Subcutaneous abdominal adipose tissue (tissue), 5 donors: ENCODE data around the gene ERMARD.

Experiments used
- H3K27ac ChIP-seq: one replicate; pipeline ENCODE4 v1.7.0; 2013; ENCODE audit warnings: low read depth, mild to moderate bottlenecking, inconsistent platforms, low read length, moderate library complexity
- H3K27me3 ChIP-seq, 5 donors: one replicate each; pipeline ENCODE4 v1.7.0; 2013; ENCODE audit warnings: low read length in 5 of 5, inconsistent platforms in 1 of 5; ENCODE audit not compliant: control insufficient read depth in 5 of 5, insufficient read depth in 4 of 5
- H3K36me3 ChIP-seq, 5 donors: one replicate each; pipeline ENCODE4 v1.7.0; 2013; ENCODE audit warnings: low read length in 5 of 5; ENCODE audit not compliant: control insufficient read depth in 5 of 5, insufficient read depth in 5 of 5
- H3K4me1 ChIP-seq, 5 donors: one replicate each; pipeline ENCODE4 v1.7.0; 2013; ENCODE audit warnings: low read length in 5 of 5, mild to moderate bottlenecking in 3 of 5, moderate library complexity in 1 of 5; ENCODE audit not compliant: control insufficient read depth in 5 of 5, insufficient read depth in 5 of 5
- H3K4me3 ChIP-seq, 5 donors: one replicate each; pipeline ENCODE4 v1.7.0; 2013; ENCODE audit warnings: low read length in 5 of 5, low read depth in 1 of 5
- H3K9ac ChIP-seq, 5 donors: one replicate each; pipeline ENCODE4 v1.7.0; 2013; ENCODE audit warnings: low read length in 5 of 5, mild to moderate bottlenecking in 4 of 5, moderate library complexity in 3 of 5
- H3K9me3 ChIP-seq, 5 donors: one replicate each; pipeline ENCODE4 v1.7.0; 2013; ENCODE audit warnings: low read length in 5 of 5; ENCODE audit not compliant: control insufficient read depth in 5 of 5
- donor health status: healthy.
- donor health status: healthy.
- donor health status: healthy.
- donor health status: healthy.
- donor health status: healthy.

ERMARD gene

DNA sequence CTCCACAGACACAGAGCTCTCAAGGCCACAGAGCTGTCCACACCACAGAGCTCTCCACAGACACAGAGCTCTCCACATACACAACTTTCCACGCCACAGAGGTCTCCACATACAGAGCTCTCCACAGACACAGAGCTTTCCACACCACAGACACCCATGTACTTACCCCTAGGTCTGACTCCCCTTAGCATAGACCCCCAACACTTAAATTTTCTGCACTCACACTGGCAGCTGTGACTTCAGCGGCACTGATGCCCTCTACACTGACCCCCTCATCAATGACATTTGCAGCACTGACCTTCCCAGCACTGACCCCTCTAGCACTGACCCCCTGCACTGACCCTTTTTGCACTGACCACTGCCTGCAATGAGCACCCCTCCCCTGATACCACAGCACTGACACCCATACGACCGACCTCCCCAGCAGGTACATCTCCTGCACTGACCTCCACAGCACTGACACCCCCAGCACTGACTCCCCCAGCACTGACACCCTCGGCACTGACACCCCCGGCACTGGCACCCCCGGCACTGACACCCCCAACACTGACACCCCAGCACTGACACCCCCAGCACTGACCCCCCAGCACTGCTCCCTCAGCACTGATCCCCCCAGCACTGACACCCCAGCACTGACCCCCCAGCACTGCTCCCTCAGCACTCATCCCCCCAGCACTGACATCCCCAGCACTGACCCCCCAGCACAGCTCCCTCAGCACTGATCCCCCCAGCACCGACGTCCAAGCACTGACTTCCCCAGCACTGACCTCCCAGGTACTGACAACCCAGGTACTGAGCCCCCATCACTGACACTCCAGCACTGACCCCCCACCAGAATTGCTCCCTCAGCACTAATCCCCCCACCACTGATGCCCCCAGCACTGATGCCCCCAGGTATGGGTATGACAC, 56.5 kb downstream of the ERMARD start:
- Histone ChIP-seq H3K4me3 (no peak overlapping the region), H3K27ac (no peak overlapping the region), H3K27me3 (peaks cover 0 to 6% (median 4%) of the 10 kb centered on the region in 5 donors), H3K4me1 (peaks cover 0 to 2% (median 0%) of the 10 kb centered on the region in 5 donors), H3K9me3 (no peaks in the 10 kb centered on the region), H3K9ac (no peak overlapping the region), H3K36me3 (no peaks in the 10 kb centered on the region)

DNA sequence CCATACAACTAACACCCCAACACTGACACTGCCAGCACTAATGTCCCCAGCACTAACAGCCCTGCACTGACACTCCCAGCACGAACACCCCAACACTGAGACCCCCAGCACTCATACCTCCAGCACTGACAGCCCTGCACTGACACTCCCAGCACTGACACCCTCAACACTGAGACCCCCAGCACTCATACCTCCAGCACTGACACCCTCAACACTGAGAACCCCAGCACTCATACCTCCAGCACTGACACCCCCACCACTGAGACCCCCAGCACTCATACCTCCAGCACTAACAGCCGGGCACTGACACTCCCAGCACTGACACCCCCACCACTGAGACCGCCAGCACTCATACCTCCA, 57.2 kb downstream of the ERMARD start:
- no peaks in the 10 kb centered on the region for H3K36me3 ChIP-seq
- H3K27ac ChIP-seq: no peak overlapping the region
- peaks cover 0 to 6% (median 4%) of the 10 kb centered on the region in 5 donors for H3K27me3 ChIP-seq
- peaks cover 0 to 2% (median 0%) of the 10 kb centered on the region in 5 donors for H3K4me1 ChIP-seq
- H3K9me3 ChIP-seq: no peaks in the 10 kb centered on the region
- H3K9ac ChIP-seq: no peak overlapping the region
- no peak overlapping the region for H3K4me3 ChIP-seq

DNA sequence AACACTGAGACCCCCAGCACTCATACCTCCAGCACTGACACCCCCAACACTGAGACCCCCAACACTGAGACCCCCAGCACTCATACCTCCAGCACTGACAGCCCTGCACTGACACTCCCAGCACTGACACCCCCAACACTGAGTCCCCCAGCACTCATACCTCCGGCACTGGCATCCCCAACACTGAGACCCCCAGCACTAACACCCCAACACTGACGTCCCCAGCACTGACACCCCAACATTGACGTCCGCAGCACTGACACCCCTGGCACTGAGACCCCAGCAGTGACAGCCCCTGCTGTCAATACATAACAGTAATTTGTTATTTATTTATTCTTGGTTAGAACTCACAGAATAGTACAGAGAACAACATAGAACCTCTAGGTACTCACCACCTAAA, 58.0 kb downstream of the ERMARD start:
- Histone ChIP-seq H3K36me3 (no peaks in the 10 kb centered on the region), H3K4me1 (peaks cover 0 to 2% (median 0%) of the 10 kb centered on the region in 5 donors), H3K4me3 (no peak overlapping the region), H3K27ac (no peak overlapping the region), H3K27me3 (peaks cover 0 to 5% (median 4%) of the 10 kb centered on the region in 5 donors), H3K9ac (no peak overlapping the region), H3K9me3 (no peaks in the 10 kb centered on the region)

- H3K4me3 ChIP-seq: no peak overlapping the region
- H3K27me3 ChIP-seq: peaks cover 0 to 4% (median 0%) of the 10 kb centered on the region in 5 donors
- H3K9me3 ChIP-seq: no peaks in the 10 kb centered on the region
- no peaks in the 10 kb centered on the region for H3K36me3 ChIP-seq
- H3K27ac ChIP-seq: no peak overlapping the region
- no peak overlapping the region for H3K9ac ChIP-seq
- H3K4me1 ChIP-seq: peaks cover 0 to 2% (median 0%) of the 10 kb centered on the region in 5 donors
Measured at GRCh38 chr6:169810066-169810989, 58.9 kb downstream of the ERMARD start.

GRCh38 chr6:169811072-169811471, 59.6 kb downstream of the ERMARD start:
- Histone ChIP-seq H3K4me1 (peaks cover 0 to 2% (median 0%) of the 10 kb centered on the region in 5 donors), H3K27me3 (no peaks in the 10 kb centered on the region), H3K4me3 (no peak overlapping the region), H3K27ac (no peak overlapping the region), H3K36me3 (no peaks in the 10 kb centered on the region), H3K9ac (no peak overlapping the region), H3K9me3 (peaks cover 0 to 3% (median 0%) of the 10 kb centered on the region in 5 donors)

DNA sequence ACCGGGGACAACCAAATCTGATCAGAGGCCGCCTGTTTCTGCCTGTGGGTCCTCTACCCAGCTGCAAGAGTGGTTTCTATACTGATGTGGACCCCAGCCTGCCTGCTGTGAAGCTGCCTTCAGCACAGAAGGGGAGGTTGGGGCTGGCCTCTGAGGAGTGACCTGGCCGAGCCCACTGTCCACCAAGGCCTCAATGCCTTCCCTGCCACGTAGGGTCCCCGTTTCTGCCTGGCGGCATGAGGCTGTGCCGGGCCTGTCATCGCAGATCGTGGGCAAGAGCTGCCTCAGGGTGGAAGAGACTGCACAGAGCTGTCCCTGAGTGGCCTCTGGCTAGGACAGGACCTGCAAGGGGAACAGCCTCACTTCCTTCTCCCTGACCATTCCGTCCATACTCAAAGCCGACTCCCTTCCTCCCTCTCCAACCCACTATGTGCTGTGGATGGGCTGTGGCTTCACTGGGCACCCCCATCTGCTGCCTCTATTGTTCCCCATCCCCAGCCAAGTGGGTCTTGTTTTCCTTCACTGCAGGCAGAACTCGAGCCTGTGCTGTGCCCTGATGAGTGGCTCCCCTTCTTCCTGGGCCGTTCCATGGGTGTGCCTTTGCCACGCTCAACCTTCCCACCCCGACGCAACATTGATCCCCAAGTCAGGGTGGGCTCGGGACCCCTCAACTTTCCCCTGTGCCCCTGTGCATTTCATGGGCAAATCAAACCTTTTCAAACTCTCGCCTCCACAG, 60.3 kb downstream of the ERMARD start:
- H3K4me3 ChIP-seq: no peak overlapping the region
- H3K4me1 ChIP-seq: peaks cover 0 to 2% (median 0%) of the 10 kb centered on the region in 5 donors
- H3K9me3 ChIP-seq: peaks cover 0 to 6% (median 0%) of the 10 kb centered on the region in 5 donors
- H3K36me3 ChIP-seq: no peaks in the 10 kb centered on the region
- H3K27me3 ChIP-seq: no peaks in the 10 kb centered on the region
- no peak overlapping the region for H3K9ac ChIP-seq
- no peak overlapping the region for H3K27ac ChIP-seq

GRCh38 chr6:169812257-169812644, 60.8 kb downstream of the ERMARD start:
- no peaks in the 10 kb centered on the region for H3K27me3 ChIP-seq
- peaks cover 0 to 6% (median 0%) of the 10 kb centered on the region in 5 donors for H3K9me3 ChIP-seq
- no peaks in the 10 kb centered on the region for H3K36me3 ChIP-seq
- no peak overlapping the region for H3K4me3 ChIP-seq
- H3K4me1 ChIP-seq: peaks cover 0 to 2% (median 0%) of the 10 kb centered on the region in 5 donors
- H3K9ac ChIP-seq: no peak overlapping the region
- H3K27ac ChIP-seq: no peak overlapping the region

DNA sequence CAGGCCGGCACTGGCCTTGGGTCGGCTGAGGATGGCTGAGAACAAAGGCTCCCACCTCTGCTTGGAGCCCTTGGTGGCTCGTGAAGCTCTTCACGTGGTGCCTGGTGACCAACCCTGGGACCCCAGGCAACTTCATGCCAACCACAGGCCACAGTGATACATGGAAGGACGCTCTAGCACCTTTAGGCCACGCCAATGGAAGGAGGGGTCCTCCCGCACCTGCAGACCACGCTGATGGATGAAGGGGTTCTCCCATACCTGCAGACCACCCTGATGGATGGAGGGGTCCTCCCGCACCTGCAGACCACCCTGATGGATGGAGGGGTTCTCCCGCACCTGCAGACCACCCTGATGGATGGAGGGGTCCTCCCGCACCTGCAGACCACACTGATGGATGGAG, 62.5 kb downstream of the ERMARD start:
- Histone ChIP-seq H3K27ac (no peak overlapping the region), H3K9me3 (peaks cover 0 to 6% (median 0%) of the 10 kb centered on the region in 5 donors), H3K9ac (no peak overlapping the region), H3K4me3 (no peak overlapping the region), H3K27me3 (no peaks in the 10 kb centered on the region), H3K4me1 (peaks cover 0 to 2% (median 0%) of the 10 kb centered on the region in 5 donors), H3K36me3 (no peaks in the 10 kb centered on the region)

DNA sequence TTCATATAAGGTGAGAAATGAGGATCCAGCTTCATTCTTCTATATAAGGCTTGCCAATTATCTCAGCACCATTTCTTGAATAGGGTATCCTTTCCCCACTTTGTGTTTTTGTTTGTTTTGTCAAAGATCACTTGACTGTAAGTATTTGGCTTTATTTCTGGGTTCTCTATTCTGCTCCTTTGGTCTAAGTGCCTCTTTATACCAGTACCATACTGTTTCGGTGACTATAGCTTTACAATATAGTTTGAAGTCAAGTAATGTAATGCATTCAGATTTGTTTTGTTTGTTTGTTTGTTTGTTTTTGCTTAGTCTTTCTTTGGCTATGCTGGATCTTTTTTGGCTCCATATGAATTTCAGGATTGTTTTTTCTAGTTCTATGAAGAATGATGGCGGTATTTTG, 64.6 kb downstream of the ERMARD start:
- H3K27ac ChIP-seq: no peak overlapping the region
- no peaks in the 10 kb centered on the region for H3K4me1 ChIP-seq

More for the DNA sequence above, 64.6 kb downstream of the ERMARD start:
- Histone ChIP-seq H3K27me3 (no peaks in the 10 kb centered on the region), H3K9ac (no peak overlapping the region), H3K9me3 (peaks cover 0 to 6% (median 0%) of the 10 kb centered on the region in 5 donors), H3K4me3 (no peak overlapping the region), H3K36me3 (no peaks in the 10 kb centered on the region)
